ENCODE data around the gene CPM.
"Not testable (repeated sequence)": the region's sequence is repeated elsewhere in the genome, so short reads cannot be mapped to it uniquely, and the experiment has no call there.

CPM gene

GRCh38 chr12:68806488-68807237, 126.3 kb downstream of the CPM start:
- DNase-seq (ENCODE audit: low read depth), result peak; percentile 20

DNA sequence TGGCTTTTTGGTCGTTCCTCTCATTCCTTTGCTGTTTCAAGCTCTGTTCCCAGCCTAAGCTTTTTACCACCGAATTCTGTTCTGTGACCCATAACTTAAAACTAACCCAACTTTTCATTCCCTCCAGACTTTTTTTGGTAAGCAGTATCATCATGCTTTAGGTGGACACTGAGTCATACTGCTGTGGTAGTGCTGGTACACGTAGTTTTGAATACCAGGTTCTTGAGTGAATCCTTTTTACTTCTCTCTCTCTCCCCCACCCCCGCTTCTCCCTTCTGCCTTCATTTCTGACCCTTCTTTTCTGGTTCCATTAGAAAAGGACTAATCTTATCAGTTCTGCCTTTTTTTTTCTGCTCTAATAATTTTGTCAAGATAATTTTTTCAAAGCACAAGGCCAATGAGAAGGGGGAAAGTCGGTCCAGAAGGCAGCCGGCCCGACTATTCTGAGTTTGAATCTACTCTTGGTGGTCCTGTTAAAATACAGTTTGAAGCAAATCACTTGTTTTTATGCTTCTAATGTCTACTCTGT, 127.3 kb downstream of the CPM start:
- peak; percentile 54 for DNase-seq (ENCODE audit: low read depth)

- DNase-seq (ENCODE audit: low read depth), result no peak
These were observed 128.0 kb downstream of the CPM start for GRCh38 chr12:68804657-68805591.

DNA sequence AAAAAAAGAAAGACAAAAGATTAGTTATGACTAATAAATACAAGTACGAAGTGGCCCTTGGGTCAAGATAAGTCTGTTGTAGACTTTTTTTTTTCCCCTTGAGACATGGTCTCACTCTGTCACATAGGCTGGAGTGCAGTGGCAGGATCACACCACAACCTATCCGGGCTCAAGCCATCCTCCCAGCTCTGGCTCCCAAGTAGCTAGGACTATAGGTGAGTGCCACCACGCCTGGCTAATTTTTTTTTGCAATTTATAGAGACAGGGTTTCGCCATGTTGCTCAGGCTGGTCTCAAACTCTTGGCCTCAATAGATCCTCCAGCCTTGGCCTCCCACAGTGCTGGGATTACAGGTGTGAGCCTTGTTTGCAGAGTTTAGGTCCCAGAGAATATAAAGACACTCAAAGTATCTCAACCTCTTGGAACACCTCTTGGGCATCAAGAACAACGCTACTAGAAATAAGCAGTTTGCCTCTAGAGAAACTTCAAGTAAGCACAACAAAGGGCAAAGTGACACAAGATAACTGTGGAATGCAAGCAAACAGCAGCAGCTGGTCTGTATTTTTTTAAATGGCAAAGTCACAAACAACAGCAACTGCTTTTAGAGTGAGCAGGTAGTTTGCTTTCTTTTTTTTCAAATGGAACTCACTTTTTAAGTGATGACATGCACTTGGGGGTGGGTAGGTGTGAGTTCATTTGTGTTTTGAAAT, 128.9 kb downstream of the CPM start:
- DNase-seq (ENCODE audit: low read depth), result no peak

- not testable (repeated sequence) for DNase-seq (ENCODE audit: low read depth)
These were observed 129.9 kb downstream of the CPM start for GRCh38 chr12:68802911-68803651.

GRCh38 chr12:68802372-68802745, 130.6 kb downstream of the CPM start:
- DNase-seq (ENCODE audit: low read depth), result not testable (repeated sequence)

Data from ELR (cell line).